GM12891 (cell line): ENCODE data around the gene HK3.
"Not testable (repeated sequence)": the region's sequence is repeated elsewhere in the genome, so short reads cannot be mapped to it uniquely, and the experiment has no call there.

Source experiments
- POLR2A ChIP-seq: IDR thresholded peaks from 2 replicates; pipeline ENCODE4 v1.6.1; 2011; ENCODE audit warnings: low read depth, low read length, control low read depth
- POLR2AphosphoS5 ChIP-seq: IDR thresholded peaks from 2 replicates; pipeline ENCODE4 v1.6.1; 2011; ENCODE audit warnings: low read depth, low read length, control low read depth
- POU2F2 ChIP-seq: IDR thresholded peaks from 2 replicates; pipeline ENCODE4 v1.6.1; 2011; ENCODE audit warnings: low read depth, mild to moderate bottlenecking, control low read depth, low read length, moderate library complexity
- TAF1 ChIP-seq: IDR thresholded peaks from 2 replicates; pipeline ENCODE4 v1.6.1; 2011; ENCODE audit warnings: low read depth, low read length, control low read depth

DNA sequence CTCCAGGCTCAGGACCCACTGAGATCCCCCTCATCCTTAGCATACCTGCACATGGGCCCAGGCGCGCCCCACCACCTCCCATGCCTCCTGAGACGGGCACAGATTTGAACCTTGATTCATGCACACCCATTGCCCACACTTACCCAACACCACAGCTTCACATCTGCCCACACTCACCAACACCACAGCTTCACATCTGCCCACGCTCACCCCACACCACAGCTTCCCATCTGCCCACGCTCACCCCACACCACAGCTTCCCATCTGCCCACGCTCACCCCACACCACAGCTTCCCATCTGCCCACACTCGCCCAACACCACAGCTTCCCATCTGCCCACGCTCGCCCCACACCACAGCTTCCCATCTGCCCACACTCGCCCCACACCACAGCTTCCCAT is 28.5 kb downstream of the HK3 start:
- TF ChIP-seq POLR2A, POU2F2, TAF1, POLR2AphosphoS5: not testable (repeated sequence)
